ACC112 (cell line): ENCODE data around the gene GDF7.

ENCODE experiments used
- H2AFZ ChIP-seq: fragments of 200-600 bp; sonication (generic); one replicate; pipeline ENCODE4 v1.6.0; 2017; ENCODE audit warnings: antibody characterized with exemption, low read length; ENCODE audit not compliant: unreplicated experiment
- H3K27ac ChIP-seq: fragments of 200-600 bp; sonication (generic); 2 replicates; pipeline ENCODE4 v1.5.1; 2014; ENCODE audit warnings: low read depth, mild to moderate bottlenecking, antibody characterized with exemption, low read length, moderate library complexity
- H3K27me3 ChIP-seq: fragments of 200-600 bp; sonication (generic); 2 replicates; pipeline ENCODE4 v1.6.1; 2014; ENCODE audit warnings: mild to moderate bottlenecking, antibody characterized with exemption, low read length, moderate library complexity, mixed read lengths; ENCODE audit not compliant: insufficient read depth
- H3K36me3 ChIP-seq: fragments of 200-600 bp; sonication (generic); 2 replicates; pipeline ENCODE4 v1.6.1; 2016; ENCODE audit warnings: mild to moderate bottlenecking, antibody characterized with exemption, low read length, moderate library complexity, mixed read lengths; ENCODE audit not compliant: insufficient read depth
- H3K4me1 ChIP-seq: fragments of 200-600 bp; sonication (generic); one replicate; pipeline ENCODE4 v1.6.1; 2016; ENCODE audit warnings: low read length, mixed read lengths; ENCODE audit not compliant: insufficient read depth, unreplicated experiment, control insufficient read depth
- H3K4me3 ChIP-seq: fragments of 200-600 bp; sonication (generic); 2 replicates; pipeline ENCODE4 v1.5.1; 2014; ENCODE audit warnings: mild to moderate bottlenecking, low read depth, low read length
- H3K79me2 ChIP-seq: fragments of 200-600 bp; sonication (generic); one replicate; pipeline ENCODE4 v1.6.0; 2016; ENCODE audit warnings: low read length; ENCODE audit not compliant: control insufficient read depth, unreplicated experiment, insufficient read depth

The GDF7 gene

DNA sequence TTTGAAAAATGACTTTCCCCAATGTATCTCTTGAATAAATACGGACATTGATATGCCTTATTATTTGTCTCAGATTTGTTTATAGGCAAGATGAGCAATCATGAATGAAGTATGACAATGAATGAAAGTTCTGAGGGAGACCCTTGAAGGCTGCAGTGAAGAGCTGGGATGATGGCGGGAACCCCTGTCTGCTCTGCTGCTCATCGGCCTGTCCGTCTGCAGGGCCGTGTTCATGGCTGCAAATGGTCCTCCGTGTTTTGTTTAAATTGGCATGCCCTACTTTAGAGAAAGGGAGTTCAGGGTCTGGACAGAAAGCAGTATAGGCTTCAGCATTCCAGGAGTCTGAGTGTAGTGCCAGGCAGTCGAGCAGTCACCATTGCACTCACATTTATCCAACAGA, 14.8 kb upstream of the GDF7 start:
- Histone ChIP-seq H3K79me2 (peaks cover 33% of the 10 kb centered on the region), H3K36me3 (no peaks in the 10 kb centered on the region), H3K27me3 (peaks cover 14% of the 10 kb centered on the region; the same call in 1 of the 2 replicates), H3K4me1 (peaks cover 20% of the 10 kb centered on the region), H3K27ac (no peak overlapping the region), H2AFZ (peak overlapping the region; percentile 95), H3K4me3 (no peak overlapping the region)

DNA sequence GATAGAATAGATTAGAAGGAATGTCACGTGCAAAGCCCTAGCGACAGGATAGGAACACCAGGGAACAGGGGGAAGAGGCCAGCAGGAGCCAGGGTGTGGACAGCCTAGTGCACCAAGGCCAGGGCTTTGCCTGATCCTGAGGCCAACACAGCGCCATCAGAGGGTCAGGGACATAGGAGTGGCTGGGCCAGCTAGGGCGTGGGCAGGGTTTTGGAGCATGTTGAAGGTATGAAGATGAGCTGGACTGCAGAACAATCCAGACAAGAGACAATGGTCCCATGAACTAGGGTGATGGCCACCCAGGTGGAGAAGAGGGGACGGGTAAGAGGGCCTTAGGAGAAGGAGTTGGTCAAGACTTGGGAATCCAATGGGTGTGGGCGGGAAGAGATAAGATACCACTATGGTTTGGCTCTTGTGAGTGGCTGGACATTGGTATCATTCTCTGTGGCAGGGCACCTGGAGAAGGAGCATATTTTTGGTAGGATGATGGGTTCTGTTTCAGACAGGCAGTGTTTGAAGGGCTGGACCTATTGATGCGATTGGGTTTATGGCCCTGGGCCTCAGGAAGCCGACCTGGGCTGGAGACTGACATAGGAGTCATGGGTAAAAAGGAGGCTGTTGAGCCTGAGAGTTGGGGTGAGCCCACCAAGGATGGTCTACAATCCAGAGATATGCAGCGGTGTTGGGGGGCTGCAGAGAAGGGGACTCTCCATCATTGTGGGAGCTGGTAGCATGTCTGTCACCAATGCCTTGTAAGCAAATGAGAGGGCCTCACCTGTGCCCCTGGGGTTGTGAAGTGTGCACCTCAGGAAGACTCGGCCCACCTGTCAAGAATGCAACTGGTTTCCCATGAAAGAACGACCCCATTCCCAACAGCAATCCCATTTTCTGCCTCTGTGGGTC, 14.0 kb upstream of the GDF7 start:
- H3K4me3 ChIP-seq = no peak overlapping the region
- peaks cover 14% of the 10 kb centered on the region; the same call in 1 of the 2 replicates for H3K27me3 ChIP-seq
- H3K36me3 ChIP-seq = no peaks in the 10 kb centered on the region
- H3K79me2 ChIP-seq = peaks cover 27% of the 10 kb centered on the region
- H3K4me1 ChIP-seq = peaks cover 20% of the 10 kb centered on the region
- no peak overlapping the region for H2AFZ ChIP-seq
- no peak overlapping the region for H3K27ac ChIP-seq

DNA sequence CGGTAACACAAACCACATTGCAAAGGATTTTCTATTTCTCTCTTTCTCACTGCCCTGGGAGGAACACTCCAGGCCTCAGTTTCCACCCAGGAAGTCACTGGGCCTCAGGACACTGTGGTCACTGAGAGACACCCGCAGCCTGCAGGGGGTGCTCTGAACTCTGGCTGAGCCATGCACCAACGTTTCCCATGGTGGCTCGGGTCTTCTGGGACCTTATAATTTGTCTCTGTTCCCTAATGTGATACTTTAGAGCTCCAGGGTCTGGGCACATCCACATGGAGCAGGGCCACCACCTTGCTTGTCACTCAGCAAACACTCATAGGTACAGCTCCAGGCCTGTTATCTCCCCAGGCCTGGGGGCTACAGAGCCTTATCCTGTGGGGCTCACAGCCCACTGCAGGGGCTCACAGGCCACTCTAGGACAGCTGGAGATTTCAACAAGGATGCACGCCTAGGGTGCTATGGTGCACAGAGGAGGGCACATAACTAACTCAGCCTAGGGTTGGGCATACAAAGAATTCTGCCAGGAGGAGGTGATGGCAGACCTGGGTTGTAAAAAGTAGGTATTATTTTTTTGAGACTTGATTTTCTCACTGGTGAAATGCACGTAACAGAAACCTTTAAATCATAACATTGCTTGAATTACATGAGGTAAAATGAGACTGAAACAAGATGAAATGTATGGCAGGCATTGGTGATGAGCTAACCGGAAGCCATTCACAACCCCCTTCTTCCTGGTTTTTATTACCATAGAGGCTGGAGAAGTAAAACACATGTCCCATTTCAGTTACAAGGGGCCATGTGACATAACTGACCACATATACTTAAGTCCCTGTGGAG, 13.0 kb upstream of the GDF7 start:
- Histone ChIP-seq H3K79me2 (peaks cover 18% of the 10 kb centered on the region), H3K4me1 (peaks cover 18% of the 10 kb centered on the region), H3K27ac (no peak overlapping the region), H2AFZ (no peak overlapping the region), H3K36me3 (no peaks in the 10 kb centered on the region), H3K27me3 (peaks cover 17% of the 10 kb centered on the region), H3K4me3 (no peak overlapping the region)

- no peak overlapping the region for H3K27ac ChIP-seq
- H3K27me3 ChIP-seq = peaks cover 22% of the 10 kb centered on the region
- H3K4me1 ChIP-seq = peaks cover 12% of the 10 kb centered on the region
- no peak overlapping the region for H2AFZ ChIP-seq
- H3K4me3 ChIP-seq = no peak overlapping the region
- no peaks in the 10 kb centered on the region for H3K36me3 ChIP-seq
- peaks cover 12% of the 10 kb centered on the region for H3K79me2 ChIP-seq
Measured at GRCh38 chr2:20654535-20654813, 12.5 kb upstream of the GDF7 start.

DNA sequence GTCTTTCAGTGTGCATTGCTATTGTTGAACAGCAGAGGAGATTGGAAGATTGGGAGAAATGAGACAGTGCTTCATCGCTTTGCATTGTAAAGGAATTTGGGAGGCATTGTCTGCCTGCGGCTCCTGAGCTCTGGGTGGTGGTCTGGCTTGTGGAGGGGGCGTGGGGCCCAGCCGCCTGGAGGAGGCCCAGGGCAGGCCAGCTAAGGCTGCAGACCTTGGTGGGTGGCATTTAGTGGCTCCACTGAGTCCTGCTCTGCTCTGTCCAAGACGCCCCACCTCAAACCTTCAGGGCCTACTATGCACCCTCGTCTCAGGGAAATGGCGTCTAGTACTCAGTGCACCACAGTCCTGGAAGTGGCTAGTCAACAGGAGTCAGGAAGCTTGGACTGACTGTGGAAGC, 10.4 kb upstream of the GDF7 start:
- Histone ChIP-seq H2AFZ (no peak overlapping the region), H3K27me3 (peaks cover 31% of the 10 kb centered on the region), H3K79me2 (no peaks in the 10 kb centered on the region), H3K4me1 (peaks cover 2% of the 10 kb centered on the region), H3K4me3 (no peak overlapping the region), H3K27ac (no peak overlapping the region), H3K36me3 (no peaks in the 10 kb centered on the region)

DNA sequence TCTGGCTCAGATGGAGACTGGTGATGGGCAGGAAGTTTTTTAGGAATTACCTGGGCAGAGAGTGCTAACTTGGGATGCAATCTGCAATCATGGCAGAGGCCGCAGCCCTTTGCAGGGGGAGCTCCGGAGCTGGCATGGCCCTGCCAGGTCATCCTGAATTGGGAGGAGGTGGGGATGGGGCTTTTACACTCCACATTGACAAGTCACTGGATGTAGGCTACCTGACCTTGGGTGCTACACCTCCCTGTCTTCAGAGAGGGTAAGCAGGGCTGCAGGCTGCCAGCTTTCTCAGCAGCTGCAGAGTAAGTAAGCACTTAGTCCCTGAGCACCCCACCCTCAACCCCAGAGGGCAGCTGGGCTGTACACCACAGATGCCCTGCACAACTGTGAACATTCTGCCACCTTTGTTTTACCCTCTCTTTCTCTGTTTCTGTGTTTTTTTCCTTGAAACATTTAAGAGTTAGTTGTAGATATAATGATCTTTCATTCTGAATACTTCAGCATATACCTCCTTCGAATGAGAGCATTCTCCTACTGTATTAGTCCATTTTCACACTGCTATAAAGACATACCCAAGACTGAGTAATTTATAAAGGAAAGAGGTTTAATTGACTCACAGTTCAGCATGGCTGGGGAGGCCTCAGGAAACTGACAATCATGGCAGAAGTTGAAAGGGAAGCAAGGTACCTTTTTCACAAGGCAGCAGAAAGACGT, 9.3 kb upstream of the GDF7 start:
- Histone ChIP-seq H3K4me1 (no peaks in the 10 kb centered on the region), H3K4me3 (no peak overlapping the region), H3K27ac (no peak overlapping the region), H3K79me2 (no peaks in the 10 kb centered on the region), H3K27me3 (peaks cover 42% of the 10 kb centered on the region), H3K36me3 (no peaks in the 10 kb centered on the region), H2AFZ (no peak overlapping the region)

- Histone ChIP-seq H3K27ac (no peak overlapping the region), H3K79me2 (no peaks in the 10 kb centered on the region), H3K4me3 (no peak overlapping the region), H3K27me3 (peaks cover 66% of the 10 kb centered on the region), H3K36me3 (no peaks in the 10 kb centered on the region), H2AFZ (no peak overlapping the region), H3K4me1 (no peaks in the 10 kb centered on the region)
Measured at GRCh38 chr2:20660506-20661420, 6.2 kb upstream of the GDF7 start.

DNA sequence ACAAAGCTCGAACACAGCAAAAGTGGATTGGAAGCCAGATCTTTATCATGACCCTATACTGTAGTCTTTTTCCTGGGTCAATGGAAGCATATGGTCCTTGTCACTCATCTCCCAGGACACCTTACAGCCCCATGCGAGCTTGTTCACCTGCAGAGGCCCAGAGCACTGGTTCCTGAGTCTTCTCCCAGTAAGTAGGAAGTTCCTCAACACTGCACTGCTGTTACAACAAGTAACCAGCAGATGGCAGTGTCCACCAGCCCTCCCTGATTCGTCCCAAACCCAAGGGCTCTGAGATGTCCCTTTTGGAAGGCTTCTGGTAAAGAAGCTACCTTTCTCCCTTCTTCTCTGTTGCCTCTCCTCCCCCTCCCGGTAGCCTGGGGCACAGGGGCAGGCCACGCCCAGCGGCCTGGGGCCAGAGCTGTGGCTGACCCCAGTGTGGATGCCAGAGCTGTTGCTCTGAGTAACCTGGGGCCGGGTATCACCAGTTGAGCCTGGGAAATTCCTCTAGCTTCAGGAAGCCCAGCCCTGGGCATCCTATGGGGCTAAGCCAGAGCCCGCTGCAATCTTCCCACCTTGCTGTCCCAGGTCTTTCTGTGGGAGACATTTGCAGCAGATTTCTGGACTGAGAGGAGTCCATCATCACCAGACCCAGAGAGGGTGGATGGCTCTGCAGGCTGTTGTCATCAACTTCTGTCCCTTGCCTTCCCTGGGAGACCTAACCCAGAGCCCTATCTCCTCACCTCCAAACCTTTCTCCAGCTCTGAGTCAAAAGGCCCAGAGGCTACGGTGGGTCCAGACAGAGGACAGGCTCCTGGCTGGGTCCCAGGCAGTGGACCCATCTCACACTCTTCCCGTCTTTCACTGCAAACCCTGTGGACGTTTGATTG, 5.3 kb upstream of the GDF7 start:
- H3K4me1 ChIP-seq = no peaks in the 10 kb centered on the region
- H3K27ac ChIP-seq = no peak overlapping the region
- no peaks in the 10 kb centered on the region for H3K36me3 ChIP-seq
- H3K4me3 ChIP-seq = no peak overlapping the region
- no peaks in the 10 kb centered on the region for H3K79me2 ChIP-seq
- H2AFZ ChIP-seq = no peak overlapping the region
- peaks cover 70% of the 10 kb centered on the region for H3K27me3 ChIP-seq

- Histone ChIP-seq H3K36me3 (no peaks in the 10 kb centered on the region), H3K27ac (no peak overlapping the region), H3K4me3 (no peak overlapping the region), H3K79me2 (no peaks in the 10 kb centered on the region), H2AFZ (no peak overlapping the region), H3K27me3 (peaks cover 69% of the 10 kb centered on the region), H3K4me1 (no peaks in the 10 kb centered on the region)
Measured at GRCh38 chr2:20662308-20662937, 4.5 kb upstream of the GDF7 start.
